HepG2 (cell line): ENCODE measurements around the gene C10orf71. TPM values are rescaled to one million over a fixed set of nuclear protein-coding genes. Genes with fewer than 3 reads are reported as not detected.

Experiments
- ATAC-seq: fragments of 200-7000 bp; cut with Tn5 transposase; 3 replicates; pipeline ENCODE4 v1.9.1; 2020; ENCODE audit warnings: mild to moderate bottlenecking, moderate library complexity
- BruUV-seq: library from RNA; stranded (reverse); fragments of 400-500 nt; replicated peaks from 2 replicates; lab custom pipeline; 2021; lab: Mats Ljungman, UMichigan
- CTCF ChIA-PET: fragments of 300-600 bp; formaldehyde crosslinking; extraction: SDS; loops from one replicate; lab custom pipeline; 2021; ENCODE audit warnings: low total read pairs, inconsistent platforms, low intra/inter-chr PET ratio; lab: Yijun Ruan, JAX
- POLR2A ChIA-PET: fragments of 350-600 bp; sonication (Branson Sonifier 250); formaldehyde crosslinking; loops from one replicate; lab custom pipeline; 2020; ENCODE audit warnings: antibody characterized with exemption, inconsistent platforms; lab: Yijun Ruan, JAX
- DNase-seq: peaks from one replicate; pipeline ENCODE4 v3.0.0-alpha.2; 2015; ENCODE audit warnings: low spot score
- FAIRE-seq: peaks from 3 replicates; lab custom pipeline; 2011; peaks lifted over from hg19 to GRCh38; lab: Jason Lieb, UNC
- H2AFZ ChIP-seq: one replicate; pipeline ENCODE4 v1.6.1; 2011; ENCODE audit warnings: low read length, inconsistent platforms
- H3K27ac ChIP-seq: fragments of 300-600 bp; 3 replicates; pipeline ENCODE4 v1.8.0; 2011; ENCODE audit warnings: mixed run types, mild to moderate bottlenecking, mixed read lengths, low read length, inconsistent platforms; ENCODE audit not compliant: insufficient read depth; ENCODE audit errors: extremely low read length
- H3K27me3 ChIP-seq, 2 experiments: fragments of 200-600 bp in 1 of 2; 2 replicates in 1 of 2; 3 replicates in 1 of 2; pipeline versions ENCODE4 v1.6.0 to v1.8.0; 2011; ENCODE audit warnings: low read length in 2 of 2, mild to moderate bottlenecking in 2 of 2, moderate library complexity in 2 of 2, inconsistent platforms in 1 of 2; ENCODE audit not compliant: insufficient read depth in 2 of 2, control insufficient read depth in 1 of 2
- H3K36me3 ChIP-seq, 2 experiments: fragments of 200-600 bp in 1 of 2; replicated peaks in 1 of 2; 2 replicates in 1 of 2; 3 replicates in 1 of 2; pipeline versions ENCODE4 v1.5.1 to v1.8.0; 2011; ENCODE audit warnings: low read length in 2 of 2, inconsistent platforms in 1 of 2; ENCODE audit not compliant: insufficient read depth in 2 of 2, control insufficient read depth in 1 of 2
- H3K4me1 ChIP-seq: 2 replicates; pipeline ENCODE4 v1.5.1; 2012; ENCODE audit warnings: low read length, inconsistent platforms; ENCODE audit not compliant: insufficient read depth
- H3K4me2 ChIP-seq: 2 replicates; pipeline ENCODE4 v1.6.0; 2011; ENCODE audit warnings: low read depth, low read length, inconsistent platforms
- H3K4me3 ChIP-seq, 3 experiments: fragments of 200-600 bp in 1 of 3; sonication (generic), shearing (Covaris generic) in 1 of 3; replicated peaks in 1 of 3; 2 replicates each; pipeline ENCODE4 v1.5.1; 2011 to 2016; ENCODE audit warnings: low read length in 3 of 3, inconsistent platforms in 2 of 3, low read depth in 2 of 3, mild to moderate bottlenecking in 2 of 3, control low read depth in 1 of 3, mixed read lengths in 1 of 3; ENCODE audit not compliant: insufficient read depth in 1 of 3
- H3K79me2 ChIP-seq: one replicate; pipeline ENCODE4 v1.6.1; 2011; ENCODE audit warnings: low read length, inconsistent platforms; ENCODE audit not compliant: insufficient read depth
- H3K9ac ChIP-seq: 2 replicates; pipeline ENCODE4 v1.6.0; 2011; ENCODE audit warnings: mild to moderate bottlenecking, low read depth, low read length, inconsistent platforms; ENCODE audit not compliant: insufficient read depth
- H3K9me3 ChIP-seq: 2 replicates; pipeline ENCODE4 v1.5.1; 2012; ENCODE audit warnings: mild to moderate bottlenecking, low read length
- H4K20me1 ChIP-seq: 2 replicates; pipeline ENCODE4 v1.6.0; 2011; ENCODE audit warnings: inconsistent platforms, mild to moderate bottlenecking, low read length, moderate library complexity; ENCODE audit not compliant: insufficient read depth
- FIP1L1 ChIP-seq: fragments of 200-400 bp; formaldehyde crosslinking; IDR thresholded peaks from 2 replicates; pipeline ENCODE4 v1.6.1; 2018; ENCODE audit warnings: low read depth, mild to moderate bottlenecking, low read length, moderate library complexity, borderline replicate concordance; ENCODE audit not compliant: insufficient read depth
- GTF3A ChIP-seq: sonication (generic); formaldehyde crosslinking; conservative IDR thresholded peaks from 2 replicates; pipeline ENCODE4 v1.4.0; 2020; ENCODE audit warnings: mild to moderate bottlenecking, missing genetic modification reagents
- XRCC5 ChIP-seq: fragments of 200-400 bp; formaldehyde crosslinking; optimal IDR thresholded peaks from 2 replicates; pipeline ENCODE3; 2017; ENCODE audit warnings: mild to moderate bottlenecking, low read length
- ZFP37 ChIP-seq: sonication (generic); formaldehyde crosslinking; IDR thresholded peaks from 2 replicates; pipeline ENCODE4 v1.4.0; 2020; ENCODE audit warnings: missing genetic modification reagents, borderline replicate concordance
- ZNF292 ChIP-seq: sonication (generic); formaldehyde crosslinking; IDR thresholded peaks from 2 replicates; pipeline ENCODE4 v1.8.1; 2022; ENCODE audit warnings: mild to moderate bottlenecking, low read depth, missing genetic modification reagents, borderline replicate concordance
- ZNF451 ChIP-seq: sonication (generic); formaldehyde crosslinking; IDR thresholded peaks from 2 replicates; pipeline ENCODE4 v1.5.0; 2020; ENCODE audit warnings: mild to moderate bottlenecking, missing genetic modification reagents
- ZNF569 ChIP-seq: sonication (generic); formaldehyde crosslinking; IDR thresholded peaks from 2 replicates; pipeline ENCODE4 v1.5.0; 2020; ENCODE audit warnings: mild to moderate bottlenecking, missing genetic modification reagents, moderate library complexity, borderline replicate concordance
- ZNF619 ChIP-seq: sonication (generic); formaldehyde crosslinking; IDR thresholded peaks from 2 replicates; pipeline ENCODE4 v1.4.0; 2020; ENCODE audit warnings: mild to moderate bottlenecking, missing genetic modification reagents
- WGBS: methylation state at CpG from one replicate; pipeline ENCODE4 v1.1.6; 2017; ENCODE audit warnings: low lambda C conversion rate; 5-methylcytosine and 5-hydroxymethylcytosine counted together
- in situ Hi-C: cut with HindIII; loops from 2 replicates; pipeline ENCODE4 v1.10.0; 2017; ENCODE audit warnings: low pct_unique_long_range_greater_than_20kb; ENCODE audit not compliant: extremely low pct_ligation_motif_present
- intact Hi-C: fragments of 100-400 bp; cut with micrococcal nuclease; formaldehyde crosslinking; loops from one replicate; pipeline ENCODE4 v1.10.0; 2022; ENCODE audit not compliant: unreplicated experiment
- polyA plus RNA-seq, 8 experiments: library from polyadenylated mRNA; depleted of rRNA in 3 of 8; stranded (reverse) in 7 of 8; unstranded in 1 of 8; fragments of >200 nt; fragmentation: Illumina TruSeq in 4 of 8; extraction: Trizol in 4 of 8; gene quantifications; 2 replicates each; pipeline versions ENCODE4 v1.2.1 to v1.2.3, GENCODE V29; 2011 to 2016; ENCODE audit warnings: low read depth in 4 of 8, missing spikeins in 1 of 8, mixed read lengths in 1 of 8; ENCODE audit not compliant: insufficient read depth in 1 of 8
- total RNA-seq, 5 experiments: library from RNA; depleted of rRNA; stranded (reverse); fragments of >200 nt; fragmentation: Illumina TruSeq; extraction: Trizol; gene quantifications; 2 replicates each; pipeline ENCODE4 v1.2.3, GENCODE V29; 2016; ENCODE audit warnings: low read depth in 1 of 5
- TF ChIP-seq, protein P1 (sequence below): sonication (generic); formaldehyde crosslinking; IDR thresholded peaks from 2 replicates; pipeline ENCODE4 v1.9.0; 2021; ENCODE audit warnings: missing genetic modification reagents, mild to moderate bottlenecking, borderline replicate concordance
- TF ChIP-seq, protein P2 (sequence below): sonication (generic); formaldehyde crosslinking; IDR thresholded peaks from 2 replicates; pipeline ENCODE4 v1.4.0; 2020; ENCODE audit warnings: missing genetic modification reagents
- TF ChIP-seq, protein P3 (sequence below): sonication (generic); formaldehyde crosslinking; IDR thresholded peaks from 2 replicates; pipeline ENCODE4 v1.4.0; 2020; ENCODE audit warnings: missing genetic modification reagents
- TF ChIP-seq, protein P4 (sequence below): sonication (generic); formaldehyde crosslinking; IDR thresholded peaks from 2 replicates; pipeline ENCODE4 v1.5.0; 2020; ENCODE audit warnings: missing genetic modification reagents

The C10orf71 gene
- total and polyA plus RNA-seq, 2 of the 13 experiments (the other 11 are each of a cell fraction or from before 2014, with no cell fraction given) = not detected

DNA sequence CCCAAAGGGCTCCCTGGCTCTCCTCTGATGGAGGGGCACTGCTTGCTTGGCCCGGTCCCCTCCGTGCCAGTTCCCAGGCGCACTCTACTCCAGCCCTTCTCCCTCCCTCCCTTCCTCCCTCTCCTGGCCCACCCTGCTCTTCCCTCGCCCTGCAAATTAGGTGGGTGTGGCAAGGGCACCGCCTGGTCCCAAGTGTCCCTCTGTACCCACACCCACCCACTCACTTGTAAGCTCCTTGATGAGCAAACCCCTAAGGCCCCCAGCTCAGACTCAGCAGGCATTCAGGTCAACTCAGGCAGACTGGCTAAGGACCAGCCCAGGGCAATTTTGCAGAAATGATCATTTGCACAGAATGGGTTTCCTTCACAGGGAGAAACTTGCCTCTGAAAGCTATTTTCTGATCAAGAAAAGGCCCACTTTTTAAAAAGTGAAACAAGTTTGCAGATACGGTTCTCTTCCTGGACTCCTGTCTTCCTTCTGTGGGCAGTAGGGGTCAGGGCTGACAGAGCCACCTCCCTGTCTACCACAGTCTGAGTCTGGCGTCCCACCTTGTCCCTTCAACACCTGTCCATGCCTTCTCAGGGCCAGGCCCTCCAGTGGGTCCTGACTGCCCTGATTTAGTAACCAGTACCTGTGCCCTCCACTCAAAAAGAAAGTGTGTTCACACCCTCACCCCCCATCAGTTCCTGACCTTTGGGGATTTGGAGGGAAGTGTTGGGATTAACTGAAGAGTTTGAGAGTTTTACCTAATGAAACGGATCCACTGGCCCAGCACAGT is 28.3 kb downstream of the C10orf71 start:
- Histone ChIP-seq H2AFZ (no peak overlapping the region), H4K20me1 (no peaks in the 10 kb centered on the region), H3K4me3 (no peak overlapping the region), H3K27ac (no peak overlapping the region), H3K4me1 (no peaks in the 10 kb centered on the region), H3K9ac (no peak overlapping the region), H3K79me2 (no peaks in the 10 kb centered on the region), H3K4me2 (no peak overlapping the region), H3K27me3 (peaks cover 7 to 53% of the 10 kb centered on the region in 2 experiments; a peak in 4 of 5 replicates), H3K36me3 (no peaks in the 10 kb centered on the region), H3K9me3 (no peaks in the 10 kb centered on the region)
- ChIA-PET CTCF (no interaction called here), POLR2A (no interaction called here)
- in situ Hi-C loops = no loop called here
- BruUV-seq = no TSS peak
- no peak for FAIRE-seq
- intact Hi-C loops = no loop called here
- WGBS = 25% methylated on average over 8 of the region's 8 CpGs
- ATAC-seq = no peak
- DNase-seq = no peak
- no peak for TF ChIP-seq ZNF292
- no peak for TF ChIP-seq ZNF569 (CRISPR knock-in tag)
- TF ChIP-seq GTF3A = no peak
- TF ChIP-seq ZNF619 (CRISPR knock-in tag) = no peak
- TF ChIP-seq ZFP37 = no peak
- TF ChIP-seq, protein P1, sequence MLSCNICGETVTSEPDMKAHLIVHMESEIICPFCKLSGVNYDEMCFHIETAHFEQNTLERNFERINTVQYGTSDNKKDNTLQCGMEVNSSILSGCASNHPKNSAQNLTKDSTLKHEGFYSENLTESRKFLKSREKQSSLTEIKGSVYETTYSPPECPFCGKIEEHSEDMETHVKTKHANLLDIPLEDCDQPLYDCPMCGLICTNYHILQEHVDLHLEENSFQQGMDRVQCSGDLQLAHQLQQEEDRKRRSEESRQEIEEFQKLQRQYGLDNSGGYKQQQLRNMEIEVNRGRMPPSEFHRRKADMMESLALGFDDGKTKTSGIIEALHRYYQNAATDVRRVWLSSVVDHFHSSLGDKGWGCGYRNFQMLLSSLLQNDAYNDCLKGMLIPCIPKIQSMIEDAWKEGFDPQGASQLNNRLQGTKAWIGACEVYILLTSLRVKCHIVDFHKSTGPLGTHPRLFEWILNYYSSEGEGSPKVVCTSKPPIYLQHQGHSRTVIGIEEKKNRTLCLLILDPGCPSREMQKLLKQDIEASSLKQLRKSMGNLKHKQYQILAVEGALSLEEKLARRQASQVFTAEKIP (CRISPR knock-in tag) = no peak
- no peak for TF ChIP-seq ZNF451 (CRISPR knock-in tag)
- TF ChIP-seq, protein P2, sequence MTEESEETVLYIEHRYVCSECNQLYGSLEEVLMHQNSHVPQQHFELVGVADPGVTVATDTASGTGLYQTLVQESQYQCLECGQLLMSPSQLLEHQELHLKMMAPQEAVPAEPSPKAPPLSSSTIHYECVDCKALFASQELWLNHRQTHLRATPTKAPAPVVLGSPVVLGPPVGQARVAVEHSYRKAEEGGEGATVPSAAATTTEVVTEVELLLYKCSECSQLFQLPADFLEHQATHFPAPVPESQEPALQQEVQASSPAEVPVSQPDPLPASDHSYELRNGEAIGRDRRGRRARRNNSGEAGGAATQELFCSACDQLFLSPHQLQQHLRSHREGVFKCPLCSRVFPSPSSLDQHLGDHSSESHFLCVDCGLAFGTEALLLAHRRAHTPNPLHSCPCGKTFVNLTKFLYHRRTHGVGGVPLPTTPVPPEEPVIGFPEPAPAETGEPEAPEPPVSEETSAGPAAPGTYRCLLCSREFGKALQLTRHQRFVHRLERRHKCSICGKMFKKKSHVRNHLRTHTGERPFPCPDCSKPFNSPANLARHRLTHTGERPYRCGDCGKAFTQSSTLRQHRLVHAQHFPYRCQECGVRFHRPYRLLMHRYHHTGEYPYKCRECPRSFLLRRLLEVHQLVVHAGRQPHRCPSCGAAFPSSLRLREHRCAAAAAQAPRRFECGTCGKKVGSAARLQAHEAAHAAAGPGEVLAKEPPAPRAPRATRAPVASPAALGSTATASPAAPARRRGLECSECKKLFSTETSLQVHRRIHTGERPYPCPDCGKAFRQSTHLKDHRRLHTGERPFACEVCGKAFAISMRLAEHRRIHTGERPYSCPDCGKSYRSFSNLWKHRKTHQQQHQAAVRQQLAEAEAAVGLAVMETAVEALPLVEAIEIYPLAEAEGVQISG (CRISPR knock-in tag) = no peak
- TF ChIP-seq FIP1L1 = no peak
- TF ChIP-seq, protein P3, sequence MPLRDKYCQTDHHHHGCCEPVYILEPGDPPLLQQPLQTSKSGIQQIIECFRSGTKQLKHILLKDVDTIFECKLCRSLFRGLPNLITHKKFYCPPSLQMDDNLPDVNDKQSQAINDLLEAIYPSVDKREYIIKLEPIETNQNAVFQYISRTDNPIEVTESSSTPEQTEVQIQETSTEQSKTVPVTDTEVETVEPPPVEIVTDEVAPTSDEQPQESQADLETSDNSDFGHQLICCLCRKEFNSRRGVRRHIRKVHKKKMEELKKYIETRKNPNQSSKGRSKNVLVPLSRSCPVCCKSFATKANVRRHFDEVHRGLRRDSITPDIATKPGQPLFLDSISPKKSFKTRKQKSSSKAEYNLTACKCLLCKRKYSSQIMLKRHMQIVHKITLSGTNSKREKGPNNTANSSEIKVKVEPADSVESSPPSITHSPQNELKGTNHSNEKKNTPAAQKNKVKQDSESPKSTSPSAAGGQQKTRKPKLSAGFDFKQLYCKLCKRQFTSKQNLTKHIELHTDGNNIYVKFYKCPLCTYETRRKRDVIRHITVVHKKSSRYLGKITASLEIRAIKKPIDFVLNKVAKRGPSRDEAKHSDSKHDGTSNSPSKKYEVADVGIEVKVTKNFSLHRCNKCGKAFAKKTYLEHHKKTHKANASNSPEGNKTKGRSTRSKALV = no peak
- no peak for TF ChIP-seq XRCC5
- TF ChIP-seq, protein P4, sequence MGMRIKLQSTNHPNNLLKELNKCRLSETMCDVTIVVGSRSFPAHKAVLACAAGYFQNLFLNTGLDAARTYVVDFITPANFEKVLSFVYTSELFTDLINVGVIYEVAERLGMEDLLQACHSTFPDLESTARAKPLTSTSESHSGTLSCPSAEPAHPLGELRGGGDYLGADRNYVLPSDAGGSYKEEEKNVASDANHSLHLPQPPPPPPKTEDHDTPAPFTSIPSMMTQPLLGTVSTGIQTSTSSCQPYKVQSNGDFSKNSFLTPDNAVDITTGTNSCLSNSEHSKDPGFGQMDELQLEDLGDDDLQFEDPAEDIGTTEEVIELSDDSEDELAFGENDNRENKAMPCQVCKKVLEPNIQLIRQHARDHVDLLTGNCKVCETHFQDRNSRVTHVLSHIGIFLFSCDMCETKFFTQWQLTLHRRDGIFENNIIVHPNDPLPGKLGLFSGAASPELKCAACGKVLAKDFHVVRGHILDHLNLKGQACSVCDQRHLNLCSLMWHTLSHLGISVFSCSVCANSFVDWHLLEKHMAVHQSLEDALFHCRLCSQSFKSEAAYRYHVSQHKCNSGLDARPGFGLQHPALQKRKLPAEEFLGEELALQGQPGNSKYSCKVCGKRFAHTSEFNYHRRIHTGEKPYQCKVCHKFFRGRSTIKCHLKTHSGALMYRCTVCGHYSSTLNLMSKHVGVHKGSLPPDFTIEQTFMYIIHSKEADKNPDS (CRISPR knock-in tag) = no peak
